Endothelial cell of umbilical vein (primary cell): ENCODE measurements around the gene ARHGEF12. TPM values are rescaled to one million over a fixed set of nuclear protein-coding genes. Genes with fewer than 3 reads are reported as not detected.

Experiments used
- BruUV-seq: library from RNA; stranded (reverse); fragments of 400-500 nt; replicated peaks from 2 replicates; lab custom pipeline; 2021; lab: Mats Ljungman, UMichigan
- CTCF ChIA-PET: fragments of 300-600, 350-600 bp; sonication (Branson Sonifier 250); formaldehyde crosslinking; loops from one replicate; lab custom pipeline; 2021; ENCODE audit warnings: antibody characterized with exemption, inconsistent platforms; lab: Charles Lee
- POLR2A ChIA-PET: fragments of 300-600, 350-600 bp; sonication (Branson Sonifier 250); formaldehyde crosslinking; loops from one replicate; lab custom pipeline; 2021; ENCODE audit warnings: antibody characterized with exemption, inconsistent platforms; lab: Charles Lee
- DNase-seq: peaks from one replicate; pipeline ENCODE4 v3.0.0-alpha.2; 2011; ENCODE audit warnings: low read depth, low spot score
- FAIRE-seq: peaks from 2 replicates; lab custom pipeline; 2011; peaks lifted over from hg19 to GRCh38; lab: Jason Lieb, UNC
- H2AFZ ChIP-seq: 2 replicates; pipeline ENCODE4 v1.6.0; 2012; ENCODE audit warnings: low read depth, low read length, control low read depth, inconsistent platforms
- H3K27ac ChIP-seq: 2 replicates; pipeline ENCODE4 v1.5.1; 2011; ENCODE audit warnings: low read depth, mild to moderate bottlenecking, control low read depth, low read length, moderate library complexity; ENCODE audit not compliant: insufficient read depth
- H3K27me3 ChIP-seq, 2 experiments: 2 replicates each; pipeline versions ENCODE4 v1.6.0 to v1.6.1; 2011; ENCODE audit warnings: low read length in 2 of 2, mixed read lengths in 1 of 2; ENCODE audit not compliant: control insufficient read depth in 2 of 2, insufficient read depth in 2 of 2
- H3K36me3 ChIP-seq, 2 experiments: 2 replicates in 1 of 2; 3 replicates in 1 of 2; pipeline ENCODE4 v1.5.1; 2011; ENCODE audit warnings: low read length in 2 of 2, mild to moderate bottlenecking in 1 of 2, moderate library complexity in 1 of 2; ENCODE audit not compliant: control insufficient read depth in 2 of 2, insufficient read depth in 2 of 2; ENCODE audit errors: extremely low read depth in 1 of 2
- H3K4me1 ChIP-seq: 3 replicates; pipeline ENCODE4 v1.5.1; 2011; ENCODE audit warnings: mild to moderate bottlenecking, low read length; ENCODE audit not compliant: control insufficient read depth, insufficient read depth; ENCODE audit errors: extremely low read depth
- H3K4me2 ChIP-seq: 2 replicates; pipeline ENCODE4 v1.6.1; 2011; ENCODE audit warnings: low read length, control low read depth, mixed read lengths; ENCODE audit not compliant: insufficient read depth
- H3K4me3 ChIP-seq, 3 experiments: fragments of 200-600 bp in 1 of 3; sonication (generic), shearing (Covaris generic) in 1 of 3; replicated peaks in 1 of 3; 2 replicates each; pipeline ENCODE4 v1.5.1; 2011 to 2016; ENCODE audit warnings: control low read depth in 3 of 3, low read length in 3 of 3, mild to moderate bottlenecking in 2 of 3, inconsistent platforms in 1 of 3, low read depth in 1 of 3, moderate library complexity in 1 of 3; ENCODE audit not compliant: insufficient read depth in 1 of 3
- H3K79me2 ChIP-seq: 2 replicates; pipeline ENCODE4 v1.6.0; 2012; ENCODE audit warnings: low read length, inconsistent platforms; ENCODE audit not compliant: control insufficient read depth, insufficient read depth
- H3K9ac ChIP-seq: replicated peaks from 2 replicates; pipeline ENCODE3; 2011; ENCODE audit warnings: low read length, control low read depth; ENCODE audit not compliant: insufficient read depth; ENCODE audit errors: extremely low read depth
- H3K9me1 ChIP-seq: replicated peaks from 3 replicates; pipeline ENCODE4 v1.6.0; 2011; ENCODE audit warnings: mild to moderate bottlenecking, low read length; ENCODE audit not compliant: control insufficient read depth, insufficient read depth; ENCODE audit errors: extremely low read depth
- H3K9me3 ChIP-seq: replicated peaks from 2 replicates; pipeline ENCODE4 v1.5.1; 2012; ENCODE audit warnings: low read length, inconsistent platforms; ENCODE audit not compliant: control insufficient read depth, insufficient read depth
- H4K20me1 ChIP-seq: replicated peaks from 2 replicates; pipeline ENCODE3; 2011; ENCODE audit warnings: mild to moderate bottlenecking, low read length; ENCODE audit not compliant: control insufficient read depth, insufficient read depth; ENCODE audit errors: extremely low read depth
- CTCF ChIP-seq, 2 donors: IDR thresholded peaks; 1 replicate in 1 of 2; 2 replicates in 1 of 2; pipeline ENCODE4 v1.5.1; 2011; ENCODE audit warnings: low read length in 2 of 2, mild to moderate bottlenecking in 2 of 2, moderate library complexity in 2 of 2, control low read depth in 1 of 2, inconsistent platforms in 1 of 2, low read depth in 1 of 2; ENCODE audit not compliant: insufficient read depth in 1 of 2; ENCODE audit errors: extremely low read depth in 1 of 2
- EZH2 ChIP-seq: IDR thresholded peaks from 2 replicates; pipeline ENCODE4 v1.6.1; 2012; ENCODE audit warnings: borderline replicate concordance, low read depth, mild to moderate bottlenecking, moderate library complexity, low read length, inconsistent platforms; ENCODE audit not compliant: severe bottlenecking
- FOS ChIP-seq: IDR thresholded peaks from 2 replicates; pipeline ENCODE4 v1.6.1; 2011; ENCODE audit warnings: mild to moderate bottlenecking, low read length, moderate library complexity, borderline replicate concordance; ENCODE audit not compliant: insufficient read depth
- GATA2 ChIP-seq: IDR thresholded peaks from 2 replicates; pipeline ENCODE4 v1.7.0; 2011; ENCODE audit warnings: low read depth, mild to moderate bottlenecking, moderate library complexity, mixed read lengths, low read length; ENCODE audit not compliant: insufficient read length, insufficient read depth
- JUN ChIP-seq: IDR thresholded peaks from 2 replicates; pipeline ENCODE4 v1.6.1; 2011; ENCODE audit warnings: borderline replicate concordance, low read depth; ENCODE audit not compliant: insufficient read length, insufficient read depth
- MAX ChIP-seq: IDR thresholded peaks from 2 replicates; pipeline ENCODE4 v1.6.1; 2011; ENCODE audit not compliant: insufficient read depth, insufficient read length
- MYC ChIP-seq: IDR thresholded peaks from one replicate; pipeline ENCODE4 v1.6.1; 2011; ENCODE audit warnings: mild to moderate bottlenecking, low read depth, low read length
- POLR2A ChIP-seq: IDR thresholded peaks from 2 replicates; pipeline ENCODE4 v1.6.1; 2012; ENCODE audit warnings: low read depth, mild to moderate bottlenecking, control low read depth, low read length
- POLR2AphosphoS5 ChIP-seq: IDR thresholded peaks from 2 replicates; pipeline ENCODE4 v1.6.1; 2012; ENCODE audit warnings: low read depth, mild to moderate bottlenecking, control low read depth, low read length, moderate library complexity; ENCODE audit not compliant: insufficient read depth
- dilution Hi-C: fragments of 300-500 bp; cut with MboI; formaldehyde crosslinking; loops from one replicate; pipeline ENCODE4 v1.15.0; 2019; ENCODE audit warnings: low sequenced_read_pairs; ENCODE audit not compliant: extremely low pct_ligation_motif_present
- intact Hi-C: fragments of 100-400 bp; cut with micrococcal nuclease; formaldehyde crosslinking; loops from one replicate; pipeline ENCODE4 v1.10.0; 2022
- polyA plus RNA-seq, 4 experiments: library from polyadenylated mRNA; depleted of rRNA in 3 of 4; stranded (reverse) in 3 of 4; unstranded in 1 of 4; fragments of >200 nt; gene quantifications; 2 replicates each; pipeline versions ENCODE4 v1.2.1 to v1.2.3, GENCODE V29; 2011 to 2012; ENCODE audit warnings: missing spikeins in 1 of 4
- total RNA-seq: library from RNA; stranded (reverse); gene quantifications from 2 replicates; pipeline ENCODE4 v1.2.3, GENCODE V29; 2021

Gene ARHGEF12
- total and polyA plus RNA-seq, 2 donors (not counting 3 experiments of a cell fraction or from before 2014, with no cell fraction given): 20.9 to 125 TPM

GRCh38 chr11:120484722-120485121, 148.5 kb downstream of the ARHGEF12 start:
- H3K4me1 ChIP-seq: no peaks in the 10 kb centered on the region
- intact Hi-C loops: no loop called here
- dilution Hi-C loops: no loop called here
- BruUV-seq: no TSS peak
- ChIA-PET POLR2A (no interaction called here), CTCF (no interaction called here)
- no peak overlapping the region for H3K4me3 ChIP-seq
- no peak overlapping the region for H3K27ac ChIP-seq
- no peaks in the 10 kb centered on the region for H3K9me3 ChIP-seq
- H3K4me2 ChIP-seq: no peak overlapping the region
- peaks cover 20 to 25% of the 10 kb centered on the region in 2 experiments for H3K36me3 ChIP-seq
- TF ChIP-seq FOS (no peak), GATA2 (no peak), POLR2A (no peak), MAX (no peak), POLR2AphosphoS5 (no peak), MYC (no peak), CTCF (IDR thresholded peaks at IDR 0.05; ENCODE audit: extremely low read depth in 1 of 2, insufficient read depth in 1 of 2, low read depth in 1 of 2, low read length in 2 of 2) (no peak), EZH2 (no peak), JUN (no peak)
- no peak for FAIRE-seq
- H4K20me1 ChIP-seq: no peaks in the 10 kb centered on the region
- no peaks in the 10 kb centered on the region for H3K9me1 ChIP-seq
- DNase-seq: no peak
- H3K9ac ChIP-seq: no peak overlapping the region
- H2AFZ ChIP-seq: no peak overlapping the region
- no peaks in the 10 kb centered on the region for H3K79me2 ChIP-seq
- H3K27me3 ChIP-seq: no peaks in the 10 kb centered on the region
